Transverse colon (tissue), 4 donors: ENCODE results near the gene KCND2. TPM values are rescaled to one million over a fixed set of nuclear protein-coding genes. Genes with fewer than 3 reads are reported as not detected.

ENCODE experiments used
- DNase-seq: peaks from one replicate; pipeline ENCODE4 v3.0.0-alpha.2; 2019
- H3K27ac ChIP-seq, 4 donors: fragments of 200-600 bp; sonication (generic); 2 replicates each; pipeline ENCODE4 v1.5.1; 2016 to 2018; ENCODE audit warnings: inconsistent platforms in 4 of 4
- H3K27me3 ChIP-seq: fragments of 200-600 bp; sonication (generic); 2 replicates; pipeline ENCODE4 v1.5.1; 2017; ENCODE audit warnings: inconsistent platforms
- H3K36me3 ChIP-seq, 4 donors: fragments of 200-600 bp; sonication (generic); 2 replicates each; pipeline ENCODE4 v1.5.1; 2017 to 2019; ENCODE audit warnings: inconsistent platforms in 4 of 4
- H3K4me1 ChIP-seq, 4 donors: fragments of 200-600 bp; sonication (generic); 2 replicates each; pipeline ENCODE4 v1.5.1; 2017 to 2020; ENCODE audit warnings: inconsistent platforms in 4 of 4
- H3K4me3 ChIP-seq, 4 donors: fragments of 200-600 bp; sonication (generic); 1 replicate in 1 of 4; 2 replicates in 3 of 4; pipeline versions ENCODE4 v1.5.1 to v1.6.1; 2017 to 2019; ENCODE audit warnings: inconsistent platforms in 4 of 4
- H3K9me3 ChIP-seq, 2 donors: fragments of 200-600 bp; sonication (generic); 2 replicates each; pipeline ENCODE4 v1.5.1; 2017 to 2019; ENCODE audit warnings: inconsistent platforms in 2 of 2
- EP300 ChIP-seq: sonication (generic); formaldehyde crosslinking; IDR thresholded peaks from one replicate; pipeline ENCODE4 v1.6.1; 2017; ENCODE audit warnings: antibody characterized with exemption, low read depth
- POLR2A ChIP-seq: fragments of 450-650 bp; IDR thresholded peaks from one replicate; pipeline ENCODE4 v1.6.1; 2016; ENCODE audit warnings: antibody characterized with exemption, mild to moderate bottlenecking, moderate library complexity
- POLR2AphosphoS5 ChIP-seq, 3 donors: sonication (generic); formaldehyde crosslinking; IDR thresholded peaks; one replicate each; pipeline ENCODE4 v1.6.1; 2016; ENCODE audit warnings: antibody characterized with exemption in 3 of 3
- WGBS, 2 donors: methylation state at CpG; one replicate each; pipeline ENCODE4 v1.1.5; 2018; ENCODE audit warnings: low coverage in 1 of 2; 5-methylcytosine and 5-hydroxymethylcytosine counted together
- in situ Hi-C, 4 donors: fragments of 200-750 bp; cut with MboI; loops; one replicate each; pipeline versions ENCODE4 v1.15.0 to v1.15.1; 2017; ENCODE audit warnings: low sequenced_read_pairs in 3 of 4, low pct_ligation_motif_present in 1 of 4, low pct_unique_long_range_greater_than_20kb in 1 of 4
- intact Hi-C: fragments of 100-400 bp; cut with DNase I; formaldehyde crosslinking; loops from one replicate; pipeline ENCODE4 v1.15.1; 2023; ENCODE audit warnings: low total_unique reads
- total RNA-seq, 4 donors: library from RNA; depleted of rRNA; stranded (reverse); fragments of >200 nt; gene quantifications; one replicate each; pipeline ENCODE4 v1.1.0, GENCODE V29; 2016
- TF ChIP-seq, protein P1 (sequence below), 5 experiments: fragments of 200-600 bp in 3 of 5; fragments of 450-650 bp in 2 of 5; sonication (generic) in 3 of 5; IDR thresholded peaks; 1 replicate in 2 of 5; 2 replicates in 3 of 5; pipeline ENCODE4 v1.5.1; 2016 to 2017; ENCODE audit warnings: antibody characterized with exemption in 5 of 5, inconsistent platforms in 3 of 5, mild to moderate bottlenecking in 2 of 5, moderate library complexity in 1 of 5

Gene KCND2
- total RNA-seq, 4 donors from 2014 or later, result 0.14 to 1.00 (median 0.32) TPM; not detected in 1

DNA sequence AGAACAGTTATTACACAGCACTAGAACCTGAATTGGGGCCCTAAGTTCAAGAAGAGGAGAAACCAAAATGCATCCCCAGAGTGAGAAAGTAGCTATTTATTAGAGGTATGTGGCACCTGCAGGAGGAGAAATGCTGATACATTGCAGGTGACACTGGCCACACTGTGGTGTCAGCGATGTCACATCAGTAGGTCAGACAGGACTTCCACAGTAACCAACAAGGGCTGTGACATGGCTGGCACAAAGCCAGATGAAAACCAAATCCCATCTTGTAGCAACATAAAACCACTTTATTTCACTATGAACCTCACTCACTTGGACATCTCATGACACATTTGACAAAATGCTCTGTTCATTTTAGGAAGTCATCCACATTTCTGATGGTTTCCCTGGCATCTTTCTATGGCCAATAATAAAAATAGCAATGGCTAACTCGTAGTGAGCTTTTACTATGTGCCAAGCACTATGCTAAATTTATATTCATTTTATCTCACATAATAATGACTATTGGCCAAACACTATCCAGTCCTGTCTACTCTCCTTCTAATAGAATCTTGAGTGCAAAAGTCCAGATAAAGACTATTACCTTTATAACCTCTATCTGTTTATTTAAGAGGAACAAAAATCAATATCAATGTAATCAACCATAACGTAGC is 430.7 kb downstream of the KCND2 start:
- Histone ChIP-seq H3K27ac (no peak overlapping the region), H3K9me3 (no peaks in the 10 kb centered on the region), H3K27me3 (no peaks in the 10 kb centered on the region), H3K36me3 (no peaks in the 10 kb centered on the region), H3K4me1 (no peaks in the 10 kb centered on the region), H3K4me3 (no peak overlapping the region)
- no peak for DNase-seq
- intact Hi-C loops (no loop called here), in situ Hi-C loops (no loop called here)
- WGBS, 2 donors, result 42 to 47% methylated on average over 2 to 3 of the region's 3 CpGs
- TF ChIP-seq POLR2AphosphoS5 (IDR thresholded peaks at IDR 0.05) (no peak), EP300 (no peak), POLR2A (no peak)
- TF ChIP-seq, protein P1, sequence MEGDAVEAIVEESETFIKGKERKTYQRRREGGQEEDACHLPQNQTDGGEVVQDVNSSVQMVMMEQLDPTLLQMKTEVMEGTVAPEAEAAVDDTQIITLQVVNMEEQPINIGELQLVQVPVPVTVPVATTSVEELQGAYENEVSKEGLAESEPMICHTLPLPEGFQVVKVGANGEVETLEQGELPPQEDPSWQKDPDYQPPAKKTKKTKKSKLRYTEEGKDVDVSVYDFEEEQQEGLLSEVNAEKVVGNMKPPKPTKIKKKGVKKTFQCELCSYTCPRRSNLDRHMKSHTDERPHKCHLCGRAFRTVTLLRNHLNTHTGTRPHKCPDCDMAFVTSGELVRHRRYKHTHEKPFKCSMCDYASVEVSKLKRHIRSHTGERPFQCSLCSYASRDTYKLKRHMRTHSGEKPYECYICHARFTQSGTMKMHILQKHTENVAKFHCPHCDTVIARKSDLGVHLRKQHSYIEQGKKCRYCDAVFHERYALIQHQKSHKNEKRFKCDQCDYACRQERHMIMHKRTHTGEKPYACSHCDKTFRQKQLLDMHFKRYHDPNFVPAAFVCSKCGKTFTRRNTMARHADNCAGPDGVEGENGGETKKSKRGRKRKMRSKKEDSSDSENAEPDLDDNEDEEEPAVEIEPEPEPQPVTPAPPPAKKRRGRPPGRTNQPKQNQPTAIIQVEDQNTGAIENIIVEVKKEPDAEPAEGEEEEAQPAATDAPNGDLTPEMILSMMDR (IDR thresholded peaks at IDR 0.05), result no peak

DNA sequence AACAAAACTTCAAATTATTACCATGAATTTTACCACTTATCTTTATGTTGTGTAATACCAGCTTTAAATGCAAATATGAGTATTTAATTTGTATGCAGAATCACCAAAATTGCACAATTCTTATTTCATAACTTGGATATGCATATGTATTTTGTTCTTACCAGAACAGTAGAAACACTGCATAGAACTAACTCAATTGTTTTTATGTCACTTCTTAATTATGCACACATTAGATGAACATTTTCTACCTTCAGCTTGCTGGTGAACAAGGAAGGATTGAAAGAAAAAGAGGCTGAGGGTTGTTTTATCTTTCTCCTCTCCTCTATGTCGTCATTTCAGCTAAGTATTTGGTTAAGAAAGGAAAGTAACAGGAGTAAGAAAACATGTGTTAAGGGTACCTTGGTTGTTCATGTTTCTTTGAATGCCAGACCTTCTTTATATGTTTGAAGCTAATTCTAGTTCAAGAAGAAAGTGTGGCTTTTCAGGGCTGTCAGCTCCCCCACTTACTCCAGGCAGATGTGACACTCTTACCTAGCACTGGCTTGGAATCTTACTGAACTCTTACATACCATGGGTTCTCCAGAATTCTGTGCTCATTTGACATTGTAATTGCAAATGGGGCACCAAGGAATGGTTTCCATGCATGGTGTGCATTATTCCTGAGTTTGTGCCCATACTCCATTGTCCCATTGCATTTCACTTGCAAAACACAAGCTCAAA is 436.4 kb downstream of the KCND2 start:
- Histone ChIP-seq H3K4me1 (no peaks in the 10 kb centered on the region), H3K4me3 (no peak overlapping the region), H3K36me3 (no peaks in the 10 kb centered on the region), H3K9me3 (no peaks in the 10 kb centered on the region), H3K27ac (no peak overlapping the region), H3K27me3 (no peaks in the 10 kb centered on the region)
- intact Hi-C loops (no loop called here), in situ Hi-C loops (no loop called here)
- DNase-seq, result no peak
- no peak for TF ChIP-seq POLR2AphosphoS5 (IDR thresholded peaks at IDR 0.05)
- 65 to 72% methylated on average over 1 of the region's 1 CpG for WGBS, 2 donors

DNA sequence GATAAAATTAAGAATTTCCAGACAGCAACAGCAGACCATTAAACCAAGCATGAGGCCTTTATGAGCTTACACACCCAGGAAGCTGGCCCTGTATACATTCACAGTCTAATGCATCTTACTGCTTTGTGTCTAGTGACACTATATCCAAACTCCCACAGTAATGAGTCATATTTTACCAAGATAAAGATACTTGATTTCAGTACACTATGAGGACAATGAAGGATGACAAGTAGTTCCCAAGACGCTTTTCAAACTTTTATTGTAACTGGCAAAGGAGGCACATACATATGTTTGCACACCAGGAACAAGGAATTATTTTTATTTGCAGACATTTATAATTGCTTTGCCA is 437.0 kb downstream of the KCND2 start:
- Histone ChIP-seq H3K9me3 (no peaks in the 10 kb centered on the region), H3K4me3 (no peak overlapping the region), H3K4me1 (no peaks in the 10 kb centered on the region), H3K27me3 (no peaks in the 10 kb centered on the region), H3K27ac (no peak overlapping the region), H3K36me3 (no peaks in the 10 kb centered on the region)
- in situ Hi-C loops, result no loop called here
- intact Hi-C loops, result no loop called here
- WGBS, 2 donors, result 25 to 52% methylated on average over 1 of the region's 1 CpG
- TF ChIP-seq POLR2A (no peak), POLR2AphosphoS5 (IDR thresholded peaks at IDR 0.05) (no peak), EP300 (no peak)
- TF ChIP-seq, protein P1 (IDR thresholded peaks at IDR 0.05), result no peak
- DNase-seq, result no peak

DNA sequence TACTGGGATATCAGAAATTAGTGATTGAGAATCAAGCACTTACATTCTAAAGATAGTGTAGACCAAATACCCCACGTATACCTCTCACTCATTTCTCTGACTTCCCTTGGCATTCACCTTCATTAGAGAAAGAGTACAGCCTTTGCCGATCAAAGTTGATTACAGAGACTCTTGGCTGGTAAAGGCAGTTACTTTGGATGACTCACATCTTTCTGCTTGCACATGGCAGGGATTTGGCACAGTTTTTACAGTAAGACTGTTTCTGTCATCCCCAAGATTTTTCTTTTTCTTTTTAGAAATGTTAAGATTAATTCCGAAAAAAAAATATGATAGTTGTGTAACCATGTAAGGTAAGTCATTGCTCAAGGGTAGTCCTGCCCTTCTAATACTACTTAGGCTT is 442.0 kb downstream of the KCND2 start:
- intact Hi-C loops, result no loop called here
- TF ChIP-seq EP300, result no peak
- no peak for TF ChIP-seq POLR2AphosphoS5 (IDR thresholded peaks at IDR 0.05)
- no peak for TF ChIP-seq POLR2A
- TF ChIP-seq, protein P1 (IDR thresholded peaks at IDR 0.05), result no peak

More for the DNA sequence above, 442.0 kb downstream of the KCND2 start:
- in situ Hi-C loops, result no loop called here
- H3K27ac ChIP-seq, result no peak overlapping the region
- H3K36me3 ChIP-seq, result no peaks in the 10 kb centered on the region
- whole genome bisulfite sequencing, 2 donors, result 57 to 81% methylated on average over 3 of the region's 3 CpGs
- no peak overlapping the region for H3K4me3 ChIP-seq
- no peaks in the 10 kb centered on the region for H3K4me1 ChIP-seq
- H3K9me3 ChIP-seq, result no peaks in the 10 kb centered on the region
- no peak for DNase-seq
- no peaks in the 10 kb centered on the region for H3K27me3 ChIP-seq
